Liver (tissue), 3 donors: ENCODE results near the gene MALT1.

ENCODE experiments used
- TF ChIP-seq, protein P1 (sequence below): fragments of 150-350 bp; IDR thresholded peaks from 2 replicates; pipeline ENCODE4 v1.5.1; 2017; ENCODE audit warnings: improper control_type of control experiment, low read depth, low read length; ENCODE audit not compliant: missing input control
- TF ChIP-seq, protein P2 (sequence below): IDR thresholded peaks from 2 replicates; pipeline ENCODE4 v1.6.1; 2016; ENCODE audit warnings: antibody characterized with exemption
- TF ChIP-seq, protein P3 (sequence below): IDR thresholded peaks from 2 replicates; pipeline ENCODE4 v1.6.1; 2016; ENCODE audit warnings: antibody characterized with exemption, mild to moderate bottlenecking
- donor health status: healthy.
- donor health status: healthy.

DNA sequence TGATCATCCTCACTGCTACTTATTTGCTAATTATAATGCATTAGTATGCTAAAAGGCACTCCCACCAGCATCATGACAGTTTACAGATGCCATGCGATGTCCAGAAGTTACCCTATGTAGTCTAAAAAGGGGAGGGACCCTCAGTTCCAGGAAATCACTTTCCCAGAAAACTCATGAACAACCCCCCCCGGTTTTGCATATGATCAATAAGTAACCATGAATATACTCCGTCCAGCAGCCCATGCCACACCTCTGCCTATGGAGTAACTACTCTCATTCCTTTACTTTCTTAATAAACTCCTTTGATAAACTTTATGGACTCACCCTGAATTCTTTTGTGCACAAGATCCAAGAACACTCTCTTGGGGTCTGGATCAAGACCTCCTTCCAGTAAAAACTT, 86.8 kb downstream of the MALT1 start:
- TF ChIP-seq, protein P1, sequence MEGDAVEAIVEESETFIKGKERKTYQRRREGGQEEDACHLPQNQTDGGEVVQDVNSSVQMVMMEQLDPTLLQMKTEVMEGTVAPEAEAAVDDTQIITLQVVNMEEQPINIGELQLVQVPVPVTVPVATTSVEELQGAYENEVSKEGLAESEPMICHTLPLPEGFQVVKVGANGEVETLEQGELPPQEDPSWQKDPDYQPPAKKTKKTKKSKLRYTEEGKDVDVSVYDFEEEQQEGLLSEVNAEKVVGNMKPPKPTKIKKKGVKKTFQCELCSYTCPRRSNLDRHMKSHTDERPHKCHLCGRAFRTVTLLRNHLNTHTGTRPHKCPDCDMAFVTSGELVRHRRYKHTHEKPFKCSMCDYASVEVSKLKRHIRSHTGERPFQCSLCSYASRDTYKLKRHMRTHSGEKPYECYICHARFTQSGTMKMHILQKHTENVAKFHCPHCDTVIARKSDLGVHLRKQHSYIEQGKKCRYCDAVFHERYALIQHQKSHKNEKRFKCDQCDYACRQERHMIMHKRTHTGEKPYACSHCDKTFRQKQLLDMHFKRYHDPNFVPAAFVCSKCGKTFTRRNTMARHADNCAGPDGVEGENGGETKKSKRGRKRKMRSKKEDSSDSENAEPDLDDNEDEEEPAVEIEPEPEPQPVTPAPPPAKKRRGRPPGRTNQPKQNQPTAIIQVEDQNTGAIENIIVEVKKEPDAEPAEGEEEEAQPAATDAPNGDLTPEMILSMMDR = no peak
- TF ChIP-seq, protein P2, sequence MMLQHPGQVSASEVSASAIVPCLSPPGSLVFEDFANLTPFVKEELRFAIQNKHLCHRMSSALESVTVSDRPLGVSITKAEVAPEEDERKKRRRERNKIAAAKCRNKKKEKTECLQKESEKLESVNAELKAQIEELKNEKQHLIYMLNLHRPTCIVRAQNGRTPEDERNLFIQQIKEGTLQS = no peak
- TF ChIP-seq, protein P3, sequence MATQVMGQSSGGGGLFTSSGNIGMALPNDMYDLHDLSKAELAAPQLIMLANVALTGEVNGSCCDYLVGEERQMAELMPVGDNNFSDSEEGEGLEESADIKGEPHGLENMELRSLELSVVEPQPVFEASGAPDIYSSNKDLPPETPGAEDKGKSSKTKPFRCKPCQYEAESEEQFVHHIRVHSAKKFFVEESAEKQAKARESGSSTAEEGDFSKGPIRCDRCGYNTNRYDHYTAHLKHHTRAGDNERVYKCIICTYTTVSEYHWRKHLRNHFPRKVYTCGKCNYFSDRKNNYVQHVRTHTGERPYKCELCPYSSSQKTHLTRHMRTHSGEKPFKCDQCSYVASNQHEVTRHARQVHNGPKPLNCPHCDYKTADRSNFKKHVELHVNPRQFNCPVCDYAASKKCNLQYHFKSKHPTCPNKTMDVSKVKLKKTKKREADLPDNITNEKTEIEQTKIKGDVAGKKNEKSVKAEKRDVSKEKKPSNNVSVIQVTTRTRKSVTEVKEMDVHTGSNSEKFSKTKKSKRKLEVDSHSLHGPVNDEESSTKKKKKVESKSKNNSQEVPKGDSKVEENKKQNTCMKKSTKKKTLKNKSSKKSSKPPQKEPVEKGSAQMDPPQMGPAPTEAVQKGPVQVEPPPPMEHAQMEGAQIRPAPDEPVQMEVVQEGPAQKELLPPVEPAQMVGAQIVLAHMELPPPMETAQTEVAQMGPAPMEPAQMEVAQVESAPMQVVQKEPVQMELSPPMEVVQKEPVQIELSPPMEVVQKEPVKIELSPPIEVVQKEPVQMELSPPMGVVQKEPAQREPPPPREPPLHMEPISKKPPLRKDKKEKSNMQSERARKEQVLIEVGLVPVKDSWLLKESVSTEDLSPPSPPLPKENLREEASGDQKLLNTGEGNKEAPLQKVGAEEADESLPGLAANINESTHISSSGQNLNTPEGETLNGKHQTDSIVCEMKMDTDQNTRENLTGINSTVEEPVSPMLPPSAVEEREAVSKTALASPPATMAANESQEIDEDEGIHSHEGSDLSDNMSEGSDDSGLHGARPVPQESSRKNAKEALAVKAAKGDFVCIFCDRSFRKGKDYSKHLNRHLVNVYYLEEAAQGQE = no peak
